KBM-7 (cell line): ENCODE data around the gene CPNE6.
A peak's percentile ranks its signal among the peaks of the same experiment; 100 is the strongest.
"Not testable (repeated sequence)": the region's sequence is repeated elsewhere in the genome, so short reads cannot be mapped to it uniquely, and the experiment has no call there.

Experiments
- DNase-seq: peaks from one replicate; pipeline ENCODE4 v3.0.0-alpha.2; 2015
- in situ Hi-C: fragments of 300-500 bp; cut with MboI; formaldehyde crosslinking; loops from 2 replicates; pipeline ENCODE4 v1.14.3; 2020; ENCODE audit warnings: low sequenced_read_pairs, low pct_unique_long_range_greater_than_20kb, mixed read lengths

The CPNE6 gene

GRCh38 chr14:24071144-24071697 is at the start of gene CPNE6:
TSS of gene CPNE6 (plus strand) at chr14:24071562. CDS start at chr14:24072937, 1,375 bp downstream.
- no peak for DNase-seq
- in situ Hi-C loops = no loop called here

- in situ Hi-C loops, DNase-seq: not testable (repeated sequence)
Measured at GRCh38 chr14:24024939-24025418, 46.4 kb upstream of the CPNE6 start.

- not testable (repeated sequence) for DNase-seq
Measured at GRCh38 chr14:24029687-24030086, 41.7 kb upstream of the CPNE6 start.

GRCh38 chr14:24031331-24031730 is 40.0 kb upstream of the CPNE6 start:
- DNase-seq, in situ Hi-C loops: not testable (repeated sequence)

More at GRCh38 chr14:24029687-24030086, 41.7 kb upstream of the CPNE6 start:
- in situ Hi-C loops = not testable (repeated sequence)

GRCh38 chr14:24032727-24033418 is 38.5 kb upstream of the CPNE6 start:
- in situ Hi-C loops = no loop called here
- DNase-seq = peak; percentile 40

- in situ Hi-C loops, DNase-seq: not testable (repeated sequence)
Measured at GRCh38 chr14:24035769-24036168, 35.6 kb upstream of the CPNE6 start.

- DNase-seq = peak; percentile 85
Measured at GRCh38 chr14:24036169-24036962, 35.0 kb upstream of the CPNE6 start.

GRCh38 chr14:24036963-24037657 is 34.3 kb upstream of the CPNE6 start:
- in situ Hi-C loops, DNase-seq: not testable (repeated sequence)

More at GRCh38 chr14:24036169-24036962, 35.0 kb upstream of the CPNE6 start:
- in situ Hi-C loops = no loop called here

GRCh38 chr14:24037658-24038037 is 33.7 kb upstream of the CPNE6 start:
- in situ Hi-C loops = no loop called here
- DNase-seq = no peak

GRCh38 chr14:24038686-24039085 is 32.7 kb upstream of the CPNE6 start:
- in situ Hi-C loops = no loop called here

GRCh38 chr14:24040692-24041091 is 30.7 kb upstream of the CPNE6 start:
- in situ Hi-C loops = no loop called here
- DNase-seq = no peak

More at GRCh38 chr14:24038686-24039085, 32.7 kb upstream of the CPNE6 start:
- DNase-seq = no peak

GRCh38 chr14:24042746-24043145 is 28.6 kb upstream of the CPNE6 start:
- no peak for DNase-seq
- in situ Hi-C loops = no loop called here

- in situ Hi-C loops = not testable (repeated sequence)
- peak; percentile 58 for DNase-seq
Measured at GRCh38 chr14:24049002-24049401, 22.4 kb upstream of the CPNE6 start.

GRCh38 chr14:24050753-24051152 is 20.6 kb upstream of the CPNE6 start:
- in situ Hi-C loops, DNase-seq: not testable (repeated sequence)

- in situ Hi-C loops = no loop called here
- no peak for DNase-seq
Measured at GRCh38 chr14:24051176-24051788, 20.1 kb upstream of the CPNE6 start.

- DNase-seq = peak; percentile 55
- in situ Hi-C loops = no loop called here
Measured at GRCh38 chr14:24051789-24052655, 19.3 kb upstream of the CPNE6 start, which contains the start of gene CARMIL3. TSS of gene CARMIL3 (plus strand) at chr14:24052009. CDS start at chr14:24052154, 145 bp downstream.

- in situ Hi-C loops = no loop called here
- DNase-seq = no peak
Measured at GRCh38 chr14:24052656-24053547, 18.5 kb upstream of the CPNE6 start.
